C4-2B (cell line): ENCODE measurements around the gene CST9L.

Source experiments
- CTCF ChIP-seq: fragments of 450-650 bp; conservative IDR thresholded peaks from 2 replicates; pipeline ENCODE4 v1.5.1; 2017; ENCODE audit warnings: mild to moderate bottlenecking
- ZFX ChIP-seq: fragments of 450-650 bp; IDR thresholded peaks from 2 replicates; pipeline ENCODE4 v1.6.1; 2017

GRCh38 chr20:23574977-23575376 lies 6.7 kb upstream of the CST9L start:
- no peak for TF ChIP-seq CTCF
- no peak for TF ChIP-seq ZFX
